Suprapubic skin (tissue), 4 donors: Measurements from ENCODE around the gene NRG3. TPM values are rescaled to one million over a fixed set of nuclear protein-coding genes. Genes with fewer than 3 reads are reported as not detected.

ENCODE experiments used
- DNase-seq, 2 donors: peaks; one replicate each; pipeline ENCODE4 v3.0.0-alpha.2; 2019; ENCODE audit warnings: low spot score in 2 of 2
- H3K27ac ChIP-seq: fragments of 200-600 bp; sonication (generic); one replicate; pipeline ENCODE4 v1.5.1; 2019
- H3K27me3 ChIP-seq: fragments of 200-600 bp; sonication (generic); one replicate; pipeline ENCODE4 v1.5.1; 2019
- H3K36me3 ChIP-seq: fragments of 200-600 bp; sonication (generic); one replicate; pipeline ENCODE4 v1.5.1; 2019
- H3K4me1 ChIP-seq: fragments of 200-600 bp; sonication (generic); one replicate; pipeline ENCODE4 v1.5.1; 2019
- H3K4me3 ChIP-seq: fragments of 200-600 bp; sonication (generic); one replicate; pipeline ENCODE4 v1.5.1; 2019; ENCODE audit warnings: mild to moderate bottlenecking
- H3K9me3 ChIP-seq: fragments of 200-600 bp; sonication (generic); one replicate; pipeline ENCODE4 v1.5.1; 2019
- CTCF ChIP-seq, 2 donors: fragments of 200-600 bp in 1 of 2; fragments of 450-650 bp in 1 of 2; sonication (generic) in 1 of 2; IDR thresholded peaks; one replicate each; pipeline ENCODE4 v1.5.1; 2016 to 2019; ENCODE audit warnings: antibody characterized with exemption in 2 of 2, mild to moderate bottlenecking in 1 of 2, moderate library complexity in 1 of 2
- EP300 ChIP-seq: sonication (generic); formaldehyde crosslinking; IDR thresholded peaks from one replicate; pipeline ENCODE4 v1.6.1; 2017; ENCODE audit warnings: antibody characterized with exemption
- POLR2A ChIP-seq, 2 donors: fragments of 450-650 bp; IDR thresholded peaks; one replicate each; pipeline ENCODE4 v1.6.1; 2017; ENCODE audit warnings: antibody characterized with exemption in 2 of 2, mild to moderate bottlenecking in 2 of 2, moderate library complexity in 2 of 2
- POLR2AphosphoS5 ChIP-seq, 3 donors: sonication (generic); formaldehyde crosslinking; IDR thresholded peaks; one replicate each; pipeline ENCODE4 v1.6.1; 2017; ENCODE audit warnings: antibody characterized with exemption in 3 of 3
- WGBS: methylation state at CpG from one replicate; pipeline ENCODE4 v1.1.5; 2018; 5-methylcytosine and 5-hydroxymethylcytosine counted together
- total RNA-seq, 4 donors: library from RNA; depleted of rRNA; stranded (reverse); fragments of >200 nt; gene quantifications; one replicate each; pipeline ENCODE4 v1.1.0, GENCODE V29; 2016

The NRG3 gene
- total RNA-seq, 4 donors from 2014 or later, result 0.65 to 3.5 (median 1.3) TPM

DNA sequence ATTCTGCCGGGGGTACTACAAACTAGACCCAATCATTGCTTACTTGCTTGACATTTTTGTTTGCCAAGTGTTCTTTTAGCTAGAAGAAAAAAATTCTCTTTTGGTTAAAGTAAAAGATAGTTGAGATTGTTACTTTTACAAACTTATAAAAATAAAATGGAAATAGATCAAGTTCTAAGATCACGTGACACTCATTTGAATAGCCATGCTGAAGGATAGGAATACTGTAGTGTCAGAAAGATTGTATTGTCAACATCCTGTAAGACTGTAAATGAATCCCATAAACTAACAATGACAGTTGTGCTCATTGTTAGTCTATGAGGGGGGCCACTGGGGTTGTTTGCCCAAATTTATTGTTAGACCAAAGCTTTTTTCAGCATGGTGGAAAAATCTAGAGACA is 10.5 kb downstream of the NRG3 start:
- TF ChIP-seq POLR2A (IDR thresholded peaks at IDR 0.05) (no peak), EP300 (no peak), POLR2AphosphoS5 (IDR thresholded peaks at IDR 0.05) (no peak), CTCF (IDR thresholded peaks at IDR 0.05) (no peak)
- DNase-seq, result no peak
- Histone ChIP-seq H3K4me1 (no peaks in the 10 kb centered on the region), H3K4me3 (no peak overlapping the region), H3K27ac (no peak overlapping the region), H3K9me3 (no peaks in the 10 kb centered on the region), H3K36me3 (no peaks in the 10 kb centered on the region), H3K27me3 (no peaks in the 10 kb centered on the region)
- WGBS, result 94% methylated on average over 2 of the region's 2 CpGs

- no peaks in the 10 kb centered on the region for H3K27me3 ChIP-seq
- no peak for TF ChIP-seq EP300
- no peak for TF ChIP-seq CTCF (IDR thresholded peaks at IDR 0.05)
- TF ChIP-seq POLR2A (IDR thresholded peaks at IDR 0.05), result no peak
- TF ChIP-seq POLR2AphosphoS5 (IDR thresholded peaks at IDR 0.05), result no peak
- no peaks in the 10 kb centered on the region for H3K36me3 ChIP-seq
- H3K4me1 ChIP-seq, result no peaks in the 10 kb centered on the region
- H3K27ac ChIP-seq, result no peak overlapping the region
- no peaks in the 10 kb centered on the region for H3K9me3 ChIP-seq
- no peak overlapping the region for H3K4me3 ChIP-seq
- no peak for DNase-seq
Observed at GRCh38 chr10:81886939-81887338, 11.9 kb downstream of the NRG3 start.

DNA sequence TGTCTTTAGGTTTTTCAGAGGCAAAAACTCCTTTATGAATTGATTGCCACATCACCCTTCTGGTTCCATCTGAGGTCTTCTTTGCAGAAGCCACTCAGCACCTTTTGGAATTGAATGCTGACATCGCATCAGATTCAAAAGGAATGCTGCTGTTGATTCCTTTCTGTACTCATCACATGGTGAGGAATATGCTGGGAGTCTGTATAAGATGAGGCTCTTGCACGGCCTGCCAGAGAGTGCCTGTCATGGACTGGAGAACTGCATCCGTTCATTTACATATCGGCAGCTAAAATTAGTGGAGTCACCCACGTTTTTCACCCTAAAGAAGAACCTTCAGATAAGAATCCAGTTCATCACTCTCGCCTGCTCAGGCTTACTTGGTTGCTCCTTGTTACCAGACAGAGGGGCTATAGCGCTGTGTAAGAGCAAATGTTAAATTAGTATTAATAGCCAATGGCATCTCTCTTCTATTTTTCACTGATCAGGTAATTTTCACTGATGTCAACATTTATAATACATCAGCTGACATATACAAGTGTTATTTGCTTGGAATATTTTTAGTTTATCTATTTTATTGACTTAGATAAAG is 14.3 kb downstream of the NRG3 start:
- no peak for DNase-seq
- Histone ChIP-seq H3K27me3 (no peaks in the 10 kb centered on the region), H3K9me3 (no peaks in the 10 kb centered on the region), H3K36me3 (no peaks in the 10 kb centered on the region), H3K4me3 (no peak overlapping the region), H3K4me1 (no peaks in the 10 kb centered on the region), H3K27ac (no peak overlapping the region)
- TF ChIP-seq CTCF (IDR thresholded peaks at IDR 0.05) (no peak), POLR2A (IDR thresholded peaks at IDR 0.05) (no peak), POLR2AphosphoS5 (IDR thresholded peaks at IDR 0.05) (no peak), EP300 (no peak)
- 74% methylated on average over 7 of the region's 7 CpGs for WGBS

- Histone ChIP-seq H3K27me3 (no peaks in the 10 kb centered on the region), H3K4me1 (no peaks in the 10 kb centered on the region), H3K4me3 (no peak overlapping the region), H3K9me3 (no peaks in the 10 kb centered on the region), H3K27ac (no peak overlapping the region), H3K36me3 (no peaks in the 10 kb centered on the region)
- no peak for TF ChIP-seq CTCF (IDR thresholded peaks at IDR 0.05)
- TF ChIP-seq POLR2A (IDR thresholded peaks at IDR 0.05), result no peak
- TF ChIP-seq POLR2AphosphoS5 (IDR thresholded peaks at IDR 0.05), result no peak
- TF ChIP-seq EP300, result no peak
- DNase-seq, result no peak
- WGBS, result 90% methylated on average over 8 of the region's 8 CpGs
Observed at GRCh38 chr10:81894616-81895015, 19.6 kb downstream of the NRG3 start.

DNA sequence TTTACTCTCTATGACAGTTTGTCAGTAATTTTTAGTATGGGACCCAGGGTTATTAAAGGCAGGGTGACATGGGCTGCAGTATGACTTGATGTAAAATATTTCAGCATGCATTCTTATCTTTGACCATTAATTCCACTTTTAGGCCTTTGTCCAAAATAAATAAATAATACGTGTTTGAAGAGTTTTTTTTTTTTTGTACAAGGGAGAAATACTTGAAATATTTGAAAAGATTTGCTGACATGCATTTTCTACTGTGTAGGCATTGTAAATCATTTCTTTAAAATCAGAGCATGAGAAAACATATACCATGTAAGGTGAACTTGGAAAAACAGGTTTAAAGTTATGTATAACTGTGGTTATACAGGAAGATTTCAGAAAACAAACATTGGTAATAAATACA is 23.5 kb downstream of the NRG3 start:
- TF ChIP-seq POLR2AphosphoS5 (IDR thresholded peaks at IDR 0.05), result no peak
- TF ChIP-seq POLR2A (IDR thresholded peaks at IDR 0.05), result no peak
- no peak for TF ChIP-seq EP300
- no peak for TF ChIP-seq CTCF (IDR thresholded peaks at IDR 0.05)
- WGBS, result 36% methylated on average over 1 of the region's 1 CpG
- H3K36me3 ChIP-seq, result no peaks in the 10 kb centered on the region

More for the DNA sequence above, 23.5 kb downstream of the NRG3 start:
- no peak overlapping the region for H3K4me3 ChIP-seq
- DNase-seq, result no peak
- no peak overlapping the region for H3K27ac ChIP-seq
- no peaks in the 10 kb centered on the region for H3K9me3 ChIP-seq
- no peaks in the 10 kb centered on the region for H3K27me3 ChIP-seq
- no peaks in the 10 kb centered on the region for H3K4me1 ChIP-seq
